Mammary epithelial cell (primary cell): ENCODE results near the gene KCNJ5.

Source experiments
- CTCF ChIP-seq, 2 donors: IDR thresholded peaks in 1 of 2; conservative IDR thresholded peaks in 1 of 2; 2 replicates each; pipeline ENCODE4 v1.5.1; 2011 to 2012; ENCODE audit warnings: inconsistent platforms in 2 of 2, low read length in 2 of 2, mild to moderate bottlenecking in 2 of 2, control low read depth in 1 of 2, low read depth in 1 of 2; ENCODE audit not compliant: insufficient read depth in 1 of 2; ENCODE audit errors: extremely low read depth in 1 of 2
- EZH2 ChIP-seq: IDR thresholded peaks from 2 replicates; pipeline ENCODE4 v1.6.1; 2012; ENCODE audit warnings: low read length, inconsistent platforms, borderline replicate concordance

DNA sequence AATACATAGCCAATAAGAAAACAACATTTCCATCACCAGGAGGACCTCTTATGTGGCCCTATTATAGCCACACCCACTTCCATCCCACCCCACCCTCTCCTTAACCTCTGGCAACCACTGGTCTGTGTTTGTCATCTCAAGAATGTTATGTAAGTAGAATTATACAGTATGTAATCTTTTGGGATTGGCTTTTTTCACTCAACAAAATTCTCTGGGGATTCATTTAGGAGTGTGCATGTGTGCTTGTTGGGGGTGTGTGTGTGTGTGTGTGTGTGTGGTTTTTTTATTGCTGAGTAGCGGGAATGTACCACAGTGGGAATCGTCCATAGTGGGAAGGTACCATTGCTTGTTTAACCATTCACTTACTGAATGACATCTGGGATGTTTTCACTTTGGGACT, 5.2 kb downstream of the KCNJ5 start:
- TF ChIP-seq CTCF (conservative IDR thresholded peaks at IDR 0.05 in 1 of 2, IDR thresholded peaks at IDR 0.05 in 1 of 2; ENCODE audit: extremely low read depth in 1 of 2, insufficient read depth in 1 of 2, low read depth in 1 of 2, low read length in 2 of 2): no peak
- no peak for TF ChIP-seq EZH2
